Neural cell (in vitro differentiated cells): ENCODE measurements around the gene BCCIP.

Source experiments
- CTCF ChIP-seq: fragments of 450-650 bp; IDR thresholded peaks from 2 replicates; pipeline ENCODE4 v1.5.1; 2014; ENCODE audit warnings: antibody characterized with exemption, mild to moderate bottlenecking, moderate library complexity; ENCODE audit not compliant: poor library complexity, severe bottlenecking
- POLR2AphosphoS5 ChIP-seq: IDR thresholded peaks from 2 replicates; pipeline ENCODE4 v1.6.1; 2012

GRCh38 chr10:125797994-125798662, 25.2 kb upstream of the BCCIP start:
- TF ChIP-seq CTCF: no peak
- no peak for TF ChIP-seq POLR2AphosphoS5
